Choroid plexus epithelial cell (primary cell): Measurements from ENCODE around the gene SELPLG.
A peak's percentile ranks its signal among the peaks of the same experiment; 100 is the strongest.

Experiments used
- DNase-seq: peaks from one replicate; pipeline ENCODE4 v3.0.0-alpha.2; 2010; ENCODE audit warnings: low read depth
- H3K4me3 ChIP-seq: 2 replicates; pipeline ENCODE4 v1.5.1; 2011; ENCODE audit warnings: low read depth, mild to moderate bottlenecking, control low read depth, low read length, moderate library complexity
- TF ChIP-seq, protein P1 (sequence below): conservative IDR thresholded peaks from 2 replicates; pipeline ENCODE4 v1.5.1; 2011; ENCODE audit warnings: low read depth, mild to moderate bottlenecking, control low read depth, inconsistent platforms, low read length, moderate library complexity

SELPLG gene

GRCh38 chr12:108596854-108597558, 36.7 kb downstream of the SELPLG start:
- no peak for DNase-seq
- TF ChIP-seq, protein P1, sequence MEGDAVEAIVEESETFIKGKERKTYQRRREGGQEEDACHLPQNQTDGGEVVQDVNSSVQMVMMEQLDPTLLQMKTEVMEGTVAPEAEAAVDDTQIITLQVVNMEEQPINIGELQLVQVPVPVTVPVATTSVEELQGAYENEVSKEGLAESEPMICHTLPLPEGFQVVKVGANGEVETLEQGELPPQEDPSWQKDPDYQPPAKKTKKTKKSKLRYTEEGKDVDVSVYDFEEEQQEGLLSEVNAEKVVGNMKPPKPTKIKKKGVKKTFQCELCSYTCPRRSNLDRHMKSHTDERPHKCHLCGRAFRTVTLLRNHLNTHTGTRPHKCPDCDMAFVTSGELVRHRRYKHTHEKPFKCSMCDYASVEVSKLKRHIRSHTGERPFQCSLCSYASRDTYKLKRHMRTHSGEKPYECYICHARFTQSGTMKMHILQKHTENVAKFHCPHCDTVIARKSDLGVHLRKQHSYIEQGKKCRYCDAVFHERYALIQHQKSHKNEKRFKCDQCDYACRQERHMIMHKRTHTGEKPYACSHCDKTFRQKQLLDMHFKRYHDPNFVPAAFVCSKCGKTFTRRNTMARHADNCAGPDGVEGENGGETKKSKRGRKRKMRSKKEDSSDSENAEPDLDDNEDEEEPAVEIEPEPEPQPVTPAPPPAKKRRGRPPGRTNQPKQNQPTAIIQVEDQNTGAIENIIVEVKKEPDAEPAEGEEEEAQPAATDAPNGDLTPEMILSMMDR = no peak
- peak overlapping the region; percentile 20 for H3K4me3 ChIP-seq

DNA sequence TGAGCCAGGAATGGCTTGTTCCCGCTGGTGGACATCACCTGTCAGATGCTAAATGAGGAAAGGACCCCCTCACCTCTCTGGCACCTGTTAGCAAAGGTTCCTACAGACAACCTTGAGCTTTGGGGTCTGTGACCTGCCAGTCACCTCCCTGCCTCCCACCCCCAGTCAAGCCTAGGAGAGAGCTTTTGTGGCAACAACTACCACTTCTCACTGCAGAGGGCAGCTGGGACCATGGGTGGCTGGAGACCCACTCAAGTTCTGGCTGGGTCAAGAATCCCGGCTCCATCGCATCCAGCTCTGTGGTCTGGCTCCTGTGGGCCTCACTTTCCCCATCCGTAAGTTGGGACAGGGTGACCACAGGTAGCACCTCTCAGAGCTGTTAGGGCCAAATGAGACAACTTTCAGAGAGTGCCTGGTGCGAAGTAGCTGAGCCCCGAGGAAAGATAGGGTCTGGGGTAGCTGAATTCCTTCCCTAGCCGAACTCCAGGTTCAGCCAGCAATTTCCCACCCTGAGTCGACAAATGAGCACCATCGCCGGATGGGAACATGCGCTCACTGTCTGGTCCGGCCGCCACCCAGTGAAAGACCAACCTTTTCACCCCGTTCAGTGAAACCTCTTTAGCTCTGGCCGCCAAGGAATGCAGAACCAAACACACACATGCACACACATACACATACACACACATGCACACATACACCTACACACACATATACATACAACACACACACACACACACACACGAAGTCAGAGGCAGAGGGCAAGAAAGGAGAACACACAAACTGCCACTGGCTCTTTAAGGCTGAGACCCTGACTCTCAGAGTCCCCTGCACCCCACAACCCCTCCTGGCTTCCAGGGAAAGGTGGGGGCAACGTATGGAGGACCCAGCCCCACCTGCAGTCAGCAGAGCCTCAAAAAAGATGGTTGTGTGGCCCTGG, 37.7 kb downstream of the SELPLG start:
- TF ChIP-seq, protein P1 = no peak

GRCh38 chr12:108594960-108595710, 38.6 kb downstream of the SELPLG start:
- no peak for DNase-seq
- no peak overlapping the region for H3K4me3 ChIP-seq
- TF ChIP-seq, protein P1 = no peak

More for the DNA sequence above, 37.7 kb downstream of the SELPLG start:
- H3K4me3 ChIP-seq = no peak overlapping the region
- DNase-seq = no peak

GRCh38 chr12:108594323-108594903, 39.3 kb downstream of the SELPLG start:
- TF ChIP-seq, protein P1 = no peak
- H3K4me3 ChIP-seq = no peak overlapping the region
- no peak for DNase-seq

DNA sequence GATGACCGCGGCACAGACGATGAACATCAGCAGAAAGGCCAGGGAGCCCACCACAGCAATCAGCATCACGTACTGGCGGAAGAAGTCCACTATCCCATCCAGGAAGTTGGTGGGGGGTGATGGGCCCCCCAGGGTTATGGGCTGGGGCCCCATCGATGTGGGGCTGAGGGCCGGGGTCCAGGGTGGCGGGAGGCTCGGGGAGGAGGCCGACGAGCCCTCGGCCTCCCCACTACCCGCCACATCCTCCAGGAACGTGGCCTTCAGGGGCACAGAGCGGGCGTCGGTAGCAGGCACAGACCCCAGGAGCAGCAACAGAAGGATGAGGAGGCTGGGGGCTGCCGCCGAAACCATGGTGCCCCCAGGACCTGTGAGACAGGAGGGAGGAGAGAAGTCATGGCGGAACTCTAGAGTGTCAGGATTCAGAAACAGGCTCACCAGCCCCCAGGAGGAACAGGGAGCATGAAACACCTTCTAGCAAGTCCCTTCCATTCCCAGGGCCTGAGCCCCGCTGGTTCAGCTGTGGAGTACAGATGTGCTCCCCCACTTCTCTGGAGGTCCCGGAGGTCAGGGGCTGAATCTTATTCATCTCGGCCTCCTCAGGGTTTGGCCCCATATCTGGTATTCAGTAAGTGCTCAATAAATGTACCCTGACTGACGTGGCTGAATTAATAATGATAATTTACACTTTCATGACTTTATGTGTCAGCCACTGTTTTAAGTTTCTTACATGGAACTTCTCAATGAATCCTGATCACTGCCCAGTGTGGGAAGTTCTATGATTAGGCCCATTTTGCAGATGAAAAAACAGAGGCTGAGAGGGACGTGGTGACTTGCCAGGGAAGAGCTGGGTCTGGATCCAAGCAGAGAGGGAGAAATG, 41.4 kb downstream of the SELPLG start:
- DNase-seq = no peak
- H3K4me3 ChIP-seq = no peak overlapping the region
- TF ChIP-seq, protein P1 = no peak
